Myocyte (in vitro differentiated cells): ENCODE measurements around the gene SLC15A1. TPM values are rescaled to one million over a fixed set of nuclear protein-coding genes. Genes with fewer than 3 reads are reported as not detected.

Source experiments
- DNase-seq: peaks from one replicate; pipeline ENCODE4 v3.0.0-alpha.2; 2012; ENCODE audit warnings: low read depth
- total RNA-seq: library from RNA; depleted of rRNA; stranded (reverse); fragments of >200 nt; gene quantifications from 2 replicates; pipeline ENCODE4 v1.2.3, GENCODE V29; 2014

The SLC15A1 gene
- total RNA-seq, 1 donor from 2014 or later: not detected

GRCh38 chr13:98781905-98782304, 29.4 kb upstream of the SLC15A1 start:
- no peak for DNase-seq

- no peak for DNase-seq
Measured at GRCh38 chr13:98781470-98781869, 29.0 kb upstream of the SLC15A1 start.

GRCh38 chr13:98781045-98781444, 28.6 kb upstream of the SLC15A1 start:
- DNase-seq: no peak

- DNase-seq: no peak
Measured at GRCh38 chr13:98780451-98780850, 28.0 kb upstream of the SLC15A1 start.

GRCh38 chr13:98779695-98780094, 27.2 kb upstream of the SLC15A1 start:
- DNase-seq: no peak

- DNase-seq: no peak
Measured at GRCh38 chr13:98778749-98779148, 26.3 kb upstream of the SLC15A1 start.

GRCh38 chr13:98776644-98777043, 24.2 kb upstream of the SLC15A1 start:
- no peak for DNase-seq

GRCh38 chr13:98775844-98776598, 23.5 kb upstream of the SLC15A1 start:
- DNase-seq: peak; percentile 16

GRCh38 chr13:98775386-98775785, 22.9 kb upstream of the SLC15A1 start:
- no peak for DNase-seq

- no peak for DNase-seq
Measured at GRCh38 chr13:98774776-98775175, 22.3 kb upstream of the SLC15A1 start.

GRCh38 chr13:98773921-98774320, 21.4 kb upstream of the SLC15A1 start:
- no peak for DNase-seq

GRCh38 chr13:98772794-98773452, 20.5 kb upstream of the SLC15A1 start:
- DNase-seq: no peak

- DNase-seq: no peak
Measured at GRCh38 chr13:98771838-98772611, 19.6 kb upstream of the SLC15A1 start.

GRCh38 chr13:98769736-98770135, 17.3 kb upstream of the SLC15A1 start:
- DNase-seq: no peak

GRCh38 chr13:98768522-98768921, 16.1 kb upstream of the SLC15A1 start:
- no peak for DNase-seq

GRCh38 chr13:98766697-98767096, 14.2 kb upstream of the SLC15A1 start:
- no peak for DNase-seq

- no peak for DNase-seq
Measured at GRCh38 chr13:98765996-98766519, 13.6 kb upstream of the SLC15A1 start.

GRCh38 chr13:98761986-98762616, 9.6 kb upstream of the SLC15A1 start:
- DNase-seq: no peak

- DNase-seq: peak; percentile 17
Measured at GRCh38 chr13:98761126-98761985, 8.9 kb upstream of the SLC15A1 start.

- no peak for DNase-seq
Measured at GRCh38 chr13:98755729-98756128, 3.3 kb upstream of the SLC15A1 start.
